ENCODE data around the gene ACTR3. TPM values are rescaled to one million over a fixed set of nuclear protein-coding genes. Genes with fewer than 3 reads are reported as not detected.

ACTR3 gene
- total and polyA plus RNA-seq, 8 donors = 10.3 to 112 (median 52.9) TPM

GRCh38 chr2:113846429-113846828 lies 43.5 kb upstream of the ACTR3 start:
- Histone ChIP-seq H3K27me3 (no peaks in the 10 kb centered on the region), H3K27ac (no peak overlapping the region), H3K4me3 (no peak overlapping the region), H3K9me3 (no peaks in the 10 kb centered on the region), H3K36me3 (no peaks in the 10 kb centered on the region), H3K4me1 (peaks cover 3 to 6% (median 4%) of the 10 kb centered on the region in 3 donors)
- 54 to 65% methylated on average over 2 of the region's 2 CpGs for WGBS, 2 donors
- ATAC-seq (no peak), DNase-seq (no peak), FAIRE-seq (no peak)
- intact Hi-C loops (cut with DNase I) = no loop called here
- no peak for TF ChIP-seq CTCF (IDR thresholded peaks at IDR 0.05)

GRCh38 chr2:113847144-113847543 lies 42.7 kb upstream of the ACTR3 start:
- Histone ChIP-seq H3K27me3 (no peaks in the 10 kb centered on the region), H3K36me3 (no peaks in the 10 kb centered on the region), H3K27ac (no peak overlapping the region), H3K4me3 (no peak overlapping the region), H3K4me1 (peaks cover 6 to 11% (median 9%) of the 10 kb centered on the region in 3 donors), H3K9me3 (no peaks in the 10 kb centered on the region)
- WGBS, 2 donors = 70 to 86% methylated on average over 4 of the region's 4 CpGs
- ATAC-seq (no peak), DNase-seq (no peak), FAIRE-seq (no peak)
- no peak for TF ChIP-seq CTCF (IDR thresholded peaks at IDR 0.05)
- intact Hi-C loops (cut with DNase I) = no loop called here

GRCh38 chr2:113848758-113849415 lies 41.0 kb upstream of the ACTR3 start:
- 74 to 77% methylated on average over 6 of the region's 6 CpGs for WGBS, 2 donors
- Histone ChIP-seq H3K4me3 (no peak overlapping the region), H3K9me3 (no peaks in the 10 kb centered on the region), H3K27me3 (no peaks in the 10 kb centered on the region), H3K4me1 (peaks cover 6 to 12% (median 9%) of the 10 kb centered on the region in 3 donors), H3K36me3 (no peaks in the 10 kb centered on the region), H3K27ac (no peak overlapping the region)
- DNase-seq = no peak
- intact Hi-C loops (cut with DNase I) = no loop called here
- no peak for FAIRE-seq
- peak in 2 of 4 donors; percentile 21 to 33 for ATAC-seq
- no peak for TF ChIP-seq CTCF (IDR thresholded peaks at IDR 0.05)

GRCh38 chr2:113850687-113851086 lies 39.2 kb upstream of the ACTR3 start:
- Histone ChIP-seq H3K27me3 (no peaks in the 10 kb centered on the region), H3K27ac (no peak overlapping the region), H3K36me3 (no peaks in the 10 kb centered on the region), H3K9me3 (no peaks in the 10 kb centered on the region), H3K4me1 (peaks cover 6 to 12% (median 9%) of the 10 kb centered on the region in 3 donors), H3K4me3 (no peak overlapping the region)
- intact Hi-C loops (cut with DNase I) = no loop called here
- ATAC-seq = peak in 1 of 4 donors; percentile 5
- no peak for FAIRE-seq
- 46 to 60% methylated on average over 3 of the region's 3 CpGs for WGBS, 2 donors
- no peak for DNase-seq
- no peak for TF ChIP-seq CTCF (IDR thresholded peaks at IDR 0.05)

- no peak for TF ChIP-seq CTCF (IDR thresholded peaks at IDR 0.05)
- no peaks in the 10 kb centered on the region for H3K9me3 ChIP-seq
- FAIRE-seq (no peak), ATAC-seq (peak; percentile 94 to 96 (median 95)), DNase-seq (peak in 3 of 6 donors; percentile 35 to 40 (median 39))
- H3K27me3 ChIP-seq = no peaks in the 10 kb centered on the region
- intact Hi-C loops (cut with DNase I) = no loop called here
- WGBS, 2 donors = 9 to 10% methylated on average over 3 of the region's 3 CpGs
- H3K27ac ChIP-seq = peak overlapping the region in 1 of 4 donors; percentile 2
- H3K4me1 ChIP-seq = peaks cover 6 to 12% (median 9%) of the 10 kb centered on the region in 3 donors
- H3K4me3 ChIP-seq = no peak overlapping the region
- H3K36me3 ChIP-seq = no peaks in the 10 kb centered on the region
Measured at GRCh38 chr2:113851640-113852039, 38.2 kb upstream of the ACTR3 start.

Data from pancreas (tissue), 10 donors.